Adrenal gland (tissue), 5 donors: ENCODE data around the gene TMEM184A.

Experiments
- POLR2A ChIP-seq, 2 donors: fragments of 450-650 bp; IDR thresholded peaks; one replicate each; pipeline ENCODE4 v1.6.1; 2017; ENCODE audit warnings: antibody characterized with exemption in 2 of 2, mild to moderate bottlenecking in 2 of 2, moderate library complexity in 1 of 2
- TF ChIP-seq, protein P1 (sequence below), 6 experiments: fragments of 450-650 bp in 4 of 6; fragments of 200-600 bp in 2 of 6; sonication (generic) in 1 of 6; IDR thresholded peaks; 1 replicate in 5 of 6; 2 replicates in 1 of 6; pipeline versions ENCODE4 v1.5.1 to v1.8.0; 2016 to 2021; ENCODE audit warnings: antibody characterized with exemption in 6 of 6, mild to moderate bottlenecking in 2 of 6, moderate library complexity in 1 of 6
- donor health status: DM: no; HTN: no; CAD: no.

DNA sequence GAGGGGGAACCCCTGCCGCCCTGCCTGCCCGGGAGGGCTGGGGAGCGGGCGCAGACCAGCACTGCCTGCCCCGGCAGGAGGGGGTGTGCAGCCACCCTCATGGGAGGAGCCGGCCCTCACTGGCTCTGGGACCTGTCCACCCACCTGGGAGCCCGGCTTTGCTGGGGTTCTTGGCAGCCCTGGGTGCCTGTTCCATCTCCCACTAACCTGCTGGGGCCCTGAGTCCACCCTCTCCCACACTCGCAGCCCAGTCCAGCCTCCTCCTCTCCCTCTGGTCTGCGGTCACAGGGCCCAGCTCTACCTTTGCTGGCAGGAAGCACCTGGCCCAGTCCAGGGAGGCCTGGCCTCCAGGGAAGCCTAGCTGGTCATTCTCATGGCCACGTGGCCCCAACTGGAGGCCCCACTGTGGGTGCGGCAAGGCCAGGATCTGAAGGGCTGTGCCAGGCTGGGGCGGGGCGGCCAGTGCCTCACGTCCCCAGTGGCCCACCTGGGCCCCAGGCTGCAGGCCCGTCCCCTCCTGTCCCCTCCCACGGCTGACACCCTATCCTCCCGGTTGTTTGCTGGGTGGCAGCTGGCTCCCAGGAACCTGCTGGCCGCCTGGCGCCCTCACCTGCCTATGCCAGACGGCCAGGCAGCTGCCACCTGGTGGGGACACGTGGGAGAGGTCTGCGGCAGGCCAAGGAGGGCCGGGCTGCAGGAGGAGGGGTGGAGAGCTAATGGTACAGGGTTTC is at the start of gene TMEM184A:
- TF ChIP-seq, protein P1, sequence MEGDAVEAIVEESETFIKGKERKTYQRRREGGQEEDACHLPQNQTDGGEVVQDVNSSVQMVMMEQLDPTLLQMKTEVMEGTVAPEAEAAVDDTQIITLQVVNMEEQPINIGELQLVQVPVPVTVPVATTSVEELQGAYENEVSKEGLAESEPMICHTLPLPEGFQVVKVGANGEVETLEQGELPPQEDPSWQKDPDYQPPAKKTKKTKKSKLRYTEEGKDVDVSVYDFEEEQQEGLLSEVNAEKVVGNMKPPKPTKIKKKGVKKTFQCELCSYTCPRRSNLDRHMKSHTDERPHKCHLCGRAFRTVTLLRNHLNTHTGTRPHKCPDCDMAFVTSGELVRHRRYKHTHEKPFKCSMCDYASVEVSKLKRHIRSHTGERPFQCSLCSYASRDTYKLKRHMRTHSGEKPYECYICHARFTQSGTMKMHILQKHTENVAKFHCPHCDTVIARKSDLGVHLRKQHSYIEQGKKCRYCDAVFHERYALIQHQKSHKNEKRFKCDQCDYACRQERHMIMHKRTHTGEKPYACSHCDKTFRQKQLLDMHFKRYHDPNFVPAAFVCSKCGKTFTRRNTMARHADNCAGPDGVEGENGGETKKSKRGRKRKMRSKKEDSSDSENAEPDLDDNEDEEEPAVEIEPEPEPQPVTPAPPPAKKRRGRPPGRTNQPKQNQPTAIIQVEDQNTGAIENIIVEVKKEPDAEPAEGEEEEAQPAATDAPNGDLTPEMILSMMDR (IDR thresholded peaks at IDR 0.05), result peak in 4 of 6 experiments; percentile 34 to 59 (median 48)
- TF ChIP-seq POLR2A (IDR thresholded peaks at IDR 0.05), result no peak
